KMS-11 (cell line): ENCODE data around the gene LAPTM4A.

Experiments used
- H2AFZ ChIP-seq: fragments of 200-600 bp; sonication (generic); 2 replicates; pipeline ENCODE4 v1.6.1; 2016; ENCODE audit warnings: antibody characterized with exemption, mixed run types, low read depth
- H3K27ac ChIP-seq: fragments of 200-600 bp; sonication (generic); 2 replicates; pipeline ENCODE4 v1.6.1; 2016; ENCODE audit warnings: mild to moderate bottlenecking, mixed run types
- H3K27me3 ChIP-seq: fragments of 200-600 bp; sonication (generic); 2 replicates; pipeline ENCODE4 v1.6.1; 2017; ENCODE audit warnings: mild to moderate bottlenecking, low read depth, mixed run types, moderate library complexity; ENCODE audit not compliant: insufficient read depth
- H3K36me3 ChIP-seq: fragments of 200-600 bp; sonication (generic); 2 replicates; pipeline ENCODE4 v1.6.1; 2017; ENCODE audit warnings: mild to moderate bottlenecking, mixed run types; ENCODE audit not compliant: insufficient read depth
- H3K4me1 ChIP-seq: fragments of 200-600 bp; sonication (generic); 2 replicates; pipeline ENCODE4 v1.6.1; 2016; ENCODE audit warnings: mild to moderate bottlenecking, low read depth, mixed run types; ENCODE audit not compliant: poor library complexity, severe bottlenecking
- H3K4me2 ChIP-seq: fragments of 200-600 bp; sonication (generic); 2 replicates; pipeline ENCODE4 v1.7.0; 2016; ENCODE audit warnings: mild to moderate bottlenecking, mixed run types
- H3K4me3 ChIP-seq: fragments of 200-600 bp; sonication (generic); IDR thresholded peaks from 2 replicates; pipeline ENCODE4 v1.6.1; 2017; ENCODE audit warnings: low read depth, low read length, mixed read lengths; ENCODE audit not compliant: insufficient read depth
- H3K79me2 ChIP-seq: fragments of 200-600 bp; sonication (generic); 2 replicates; pipeline ENCODE4 v1.6.1; 2016; ENCODE audit warnings: low read depth, mixed run types; ENCODE audit not compliant: insufficient read depth
- H3K9ac ChIP-seq: fragments of 200-600 bp; sonication (generic); 2 replicates; pipeline ENCODE4 v1.6.1; 2016; ENCODE audit warnings: mild to moderate bottlenecking, mixed run types
- H4K20me1 ChIP-seq: fragments of 200-600 bp; sonication (generic); 2 replicates; pipeline ENCODE4 v1.6.1; 2016; ENCODE audit warnings: mild to moderate bottlenecking, mixed run types; ENCODE audit not compliant: insufficient read depth
- TF ChIP-seq, protein P1 (sequence below): fragments of 200-600 bp; sonication (generic); conservative IDR thresholded peaks from 2 replicates; pipeline ENCODE4 v1.6.1; 2017; ENCODE audit warnings: low read depth, mild to moderate bottlenecking, antibody characterized with exemption, low read length, moderate library complexity, mixed read lengths

LAPTM4A gene

GRCh38 chr2:20051532-20052228 is at the start of gene LAPTM4A:
TSS of gene LAPTM4A (minus strand) at chr2:20051628. CDS start at chr2:20051520, 108 bp downstream.
- Histone ChIP-seq H3K36me3 (no peaks in the 10 kb centered on the region), H3K27ac (peak within 1 kb of the TSS; percentile 62), H3K79me2 (peaks cover 42% of the 10 kb centered on the region; the same call in 1 of the 2 replicates), H3K4me3 (peak within 1 kb of the TSS; percentile 95), H4K20me1 (no peaks in the 10 kb centered on the region), H3K4me2 (peak within 1 kb of the TSS; percentile 99), H3K27me3 (no peaks in the 10 kb centered on the region), H2AFZ (peak within 1 kb of the TSS; percentile 80), H3K4me1 (peaks cover 29% of the 10 kb centered on the region), H3K9ac (peak within 1 kb of the TSS; percentile 42)
- TF ChIP-seq, protein P1, sequence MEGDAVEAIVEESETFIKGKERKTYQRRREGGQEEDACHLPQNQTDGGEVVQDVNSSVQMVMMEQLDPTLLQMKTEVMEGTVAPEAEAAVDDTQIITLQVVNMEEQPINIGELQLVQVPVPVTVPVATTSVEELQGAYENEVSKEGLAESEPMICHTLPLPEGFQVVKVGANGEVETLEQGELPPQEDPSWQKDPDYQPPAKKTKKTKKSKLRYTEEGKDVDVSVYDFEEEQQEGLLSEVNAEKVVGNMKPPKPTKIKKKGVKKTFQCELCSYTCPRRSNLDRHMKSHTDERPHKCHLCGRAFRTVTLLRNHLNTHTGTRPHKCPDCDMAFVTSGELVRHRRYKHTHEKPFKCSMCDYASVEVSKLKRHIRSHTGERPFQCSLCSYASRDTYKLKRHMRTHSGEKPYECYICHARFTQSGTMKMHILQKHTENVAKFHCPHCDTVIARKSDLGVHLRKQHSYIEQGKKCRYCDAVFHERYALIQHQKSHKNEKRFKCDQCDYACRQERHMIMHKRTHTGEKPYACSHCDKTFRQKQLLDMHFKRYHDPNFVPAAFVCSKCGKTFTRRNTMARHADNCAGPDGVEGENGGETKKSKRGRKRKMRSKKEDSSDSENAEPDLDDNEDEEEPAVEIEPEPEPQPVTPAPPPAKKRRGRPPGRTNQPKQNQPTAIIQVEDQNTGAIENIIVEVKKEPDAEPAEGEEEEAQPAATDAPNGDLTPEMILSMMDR = no peak

DNA sequence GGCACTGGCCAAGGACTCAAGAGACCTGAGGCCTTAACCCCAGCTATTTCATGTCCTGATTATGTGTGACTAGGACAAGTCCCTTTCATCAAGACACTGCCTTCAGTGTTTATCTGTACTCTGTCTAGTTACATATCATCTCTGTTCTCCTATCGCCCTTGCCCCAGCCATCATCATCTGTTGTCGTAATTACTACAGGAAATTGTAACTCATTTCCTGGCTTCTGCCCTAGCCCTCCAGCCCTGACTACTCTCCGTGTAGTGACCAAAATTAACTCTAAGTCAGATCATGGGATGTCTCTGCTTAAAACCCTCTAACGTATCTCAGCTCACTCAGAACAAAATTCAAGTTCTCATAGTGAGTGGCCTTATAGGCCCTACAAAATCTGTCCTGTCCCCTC is 49.3 kb upstream of the LAPTM4A start:
- Histone ChIP-seq H3K27ac (no peak overlapping the region), H3K4me1 (no peaks in the 10 kb centered on the region), H3K9ac (no peak overlapping the region), H3K79me2 (no peaks in the 10 kb centered on the region), H4K20me1 (no peaks in the 10 kb centered on the region), H3K4me3 (no peak overlapping the region), H2AFZ (no peak overlapping the region), H3K36me3 (no peaks in the 10 kb centered on the region), H3K27me3 (no peaks in the 10 kb centered on the region), H3K4me2 (no peak overlapping the region)
- TF ChIP-seq, protein P1 = no peak

GRCh38 chr2:20099780-20100179 is 48.4 kb upstream of the LAPTM4A start:
- TF ChIP-seq, protein P1 = no peak
- no peak overlapping the region for H3K4me3 ChIP-seq
- no peaks in the 10 kb centered on the region for H3K36me3 ChIP-seq
- no peaks in the 10 kb centered on the region for H3K4me1 ChIP-seq
- H3K4me2 ChIP-seq = no peak overlapping the region
- H3K79me2 ChIP-seq = no peaks in the 10 kb centered on the region
- H3K27me3 ChIP-seq = no peaks in the 10 kb centered on the region
- H2AFZ ChIP-seq = no peak overlapping the region
- H4K20me1 ChIP-seq = no peaks in the 10 kb centered on the region
- no peak overlapping the region for H3K9ac ChIP-seq
- no peak overlapping the region for H3K27ac ChIP-seq

- H3K4me3 ChIP-seq = no peak overlapping the region
- no peak overlapping the region for H3K9ac ChIP-seq
- peak overlapping the region; percentile 33 for H3K4me2 ChIP-seq
- no peaks in the 10 kb centered on the region for H3K79me2 ChIP-seq
- H2AFZ ChIP-seq = peak overlapping the region; percentile 51; the same call in 1 of the 2 replicates
- no peak overlapping the region for H3K27ac ChIP-seq
- H3K27me3 ChIP-seq = no peaks in the 10 kb centered on the region
- TF ChIP-seq, protein P1 = peak; percentile 83
- no peaks in the 10 kb centered on the region for H4K20me1 ChIP-seq
- no peaks in the 10 kb centered on the region for H3K4me1 ChIP-seq
- H3K36me3 ChIP-seq = no peaks in the 10 kb centered on the region
Observed at GRCh38 chr2:20097889-20098714, 46.7 kb upstream of the LAPTM4A start.
